Type B pancreatic cell (in vitro differentiated cells): Measurements from ENCODE around the gene ISG15. TPM values are rescaled to one million over a fixed set of nuclear protein-coding genes. Genes with fewer than 3 reads are reported as not detected.

Source experiments
- DNase-seq: peaks from one replicate; pipeline ENCODE4 v3.0.0; 2021; ENCODE audit warnings: mixed read lengths; ENCODE audit not compliant: unreplicated experiment; ENCODE audit errors: extremely low spot score
- H3K27ac Mint-ChIP-seq: 2 replicates; pipeline ENCODE4 v1.8.0; 2021; ENCODE audit warnings: mild to moderate bottlenecking, mixed read lengths
- H3K27me3 Mint-ChIP-seq: 2 replicates; pipeline ENCODE4 v1.8.0; 2021; ENCODE audit warnings: mixed read lengths
- H3K36me3 Mint-ChIP-seq: 2 replicates; pipeline ENCODE4 v1.8.0; 2021; ENCODE audit warnings: mixed read lengths
- H3K4me1 Mint-ChIP-seq: one replicate; pipeline ENCODE4 v1.8.0; 2021; ENCODE audit warnings: mixed read lengths; ENCODE audit not compliant: unreplicated experiment
- H3K4me3 Mint-ChIP-seq: 2 replicates; pipeline ENCODE4 v1.8.0; 2021; ENCODE audit warnings: mild to moderate bottlenecking, mixed read lengths
- H3K9me3 Mint-ChIP-seq: 2 replicates; pipeline ENCODE4 v1.8.0; 2021; ENCODE audit warnings: mixed read lengths
- total RNA-seq: library from RNA; stranded (reverse); gene quantifications from 2 replicates; pipeline ENCODE4 v1.2.1, GENCODE V29; 2021; ENCODE audit warnings: low replicate concordance
- TF ChIP-seq, protein P1 (sequence below): fragments of 200-600 bp; sonication (generic); conservative IDR thresholded peaks from 2 replicates; pipeline ENCODE4 v1.5.0; 2021; ENCODE audit warnings: antibody characterized with exemption, mild to moderate bottlenecking

ISG15 gene
- total RNA-seq, 1 donor from 2014 or later: 20.8 TPM

DNA sequence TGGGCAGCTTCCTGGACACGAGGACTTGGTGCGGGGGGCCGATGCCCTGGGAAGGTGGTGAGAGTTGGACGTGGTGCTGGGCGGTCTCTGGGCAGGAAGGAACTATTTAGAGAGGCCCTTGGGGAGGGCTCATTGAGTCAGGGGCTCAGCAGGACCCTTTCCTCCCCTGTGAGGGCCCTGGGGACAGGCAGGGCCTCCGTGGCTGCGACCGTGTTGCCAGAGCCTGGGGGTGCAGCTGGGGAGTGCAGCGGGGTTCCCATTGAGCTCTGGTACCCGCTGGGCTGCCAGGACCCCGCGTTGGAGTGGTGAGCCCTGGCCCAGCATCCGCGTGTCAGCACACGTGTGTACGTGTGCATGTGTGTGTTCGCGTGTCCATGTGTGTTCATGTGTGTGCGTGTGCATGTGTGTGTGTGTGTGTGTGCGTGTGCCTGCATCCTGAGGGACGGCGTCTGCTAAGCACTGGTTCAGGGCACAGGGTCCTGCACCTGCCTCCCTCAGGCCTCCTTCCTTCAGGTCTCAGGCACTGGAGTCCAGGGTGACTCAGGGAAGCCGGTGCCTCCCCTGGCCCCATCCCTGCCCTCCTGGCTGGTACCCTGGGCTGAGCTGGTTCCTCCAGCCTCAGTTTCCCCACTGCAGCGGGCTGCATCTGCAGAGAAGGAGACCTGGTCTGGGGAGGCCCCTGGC lies 50.1 kb downstream of the ISG15 start:
- peaks cover 32% of the 10 kb centered on the region for H3K27me3 Mint-ChIP-seq
- TF ChIP-seq, protein P1, sequence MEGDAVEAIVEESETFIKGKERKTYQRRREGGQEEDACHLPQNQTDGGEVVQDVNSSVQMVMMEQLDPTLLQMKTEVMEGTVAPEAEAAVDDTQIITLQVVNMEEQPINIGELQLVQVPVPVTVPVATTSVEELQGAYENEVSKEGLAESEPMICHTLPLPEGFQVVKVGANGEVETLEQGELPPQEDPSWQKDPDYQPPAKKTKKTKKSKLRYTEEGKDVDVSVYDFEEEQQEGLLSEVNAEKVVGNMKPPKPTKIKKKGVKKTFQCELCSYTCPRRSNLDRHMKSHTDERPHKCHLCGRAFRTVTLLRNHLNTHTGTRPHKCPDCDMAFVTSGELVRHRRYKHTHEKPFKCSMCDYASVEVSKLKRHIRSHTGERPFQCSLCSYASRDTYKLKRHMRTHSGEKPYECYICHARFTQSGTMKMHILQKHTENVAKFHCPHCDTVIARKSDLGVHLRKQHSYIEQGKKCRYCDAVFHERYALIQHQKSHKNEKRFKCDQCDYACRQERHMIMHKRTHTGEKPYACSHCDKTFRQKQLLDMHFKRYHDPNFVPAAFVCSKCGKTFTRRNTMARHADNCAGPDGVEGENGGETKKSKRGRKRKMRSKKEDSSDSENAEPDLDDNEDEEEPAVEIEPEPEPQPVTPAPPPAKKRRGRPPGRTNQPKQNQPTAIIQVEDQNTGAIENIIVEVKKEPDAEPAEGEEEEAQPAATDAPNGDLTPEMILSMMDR: no peak

More for the DNA sequence above, 50.1 kb downstream of the ISG15 start:
- Mint-ChIP-seq H3K27ac (no peak overlapping the region), H3K4me1 (peaks cover 1% of the 10 kb centered on the region), H3K9me3 (no peaks in the 10 kb centered on the region), H3K4me3 (no peak overlapping the region), H3K36me3 (no peaks in the 10 kb centered on the region)
- DNase-seq: no peak

Other genes starting within 250 kb of the ISG15 start
- gene SAMD11, start 89.6 kb upstream of the ISG15 start, total RNA-seq: 13.1 and 50.5 TPM in 2 replicates
- 75.1 and 87.2 TPM in 2 replicates for gene NOC2L, start 54.2 kb upstream of the ISG15 start, total RNA-seq
- gene KLHL17, start 52.9 kb upstream of the ISG15 start, total RNA-seq: 31.5 and 42.2 TPM in 2 replicates
- 6.4 and 16.7 TPM in 2 replicates for gene PLEKHN1, start 47.0 kb upstream of the ISG15 start, total RNA-seq
- gene PERM1, start 31.4 kb upstream of the ISG15 start, total RNA-seq: 0.34 and 0.62 TPM in 2 replicates
- gene HES4, start 13.4 kb upstream of the ISG15 start, total RNA-seq: 37.6 and 54.1 TPM in 2 replicates
- 166 and 285 TPM in 2 replicates for gene AGRN, start 6.6 kb downstream of the ISG15 start, total RNA-seq
- 1.2 and 2.5 TPM in 2 replicates for gene RNF223, start 60.8 kb downstream of the ISG15 start, total RNA-seq
- gene C1orf159, start 102.6 kb downstream of the ISG15 start, total RNA-seq: 20.0 and 21.2 TPM in 2 replicates
- gene TTLL10, start 160.4 kb downstream of the ISG15 start, total RNA-seq: 0.88 and 1.4 TPM in 2 replicates
- gene TNFRSF18, start 193.1 kb downstream of the ISG15 start, total RNA-seq: 0.38 TPM in 1 of 2 replicates, not detected in the other
- 0.31 TPM in 1 of 2 replicates, not detected in the other for gene TNFRSF4, start 200.7 kb downstream of the ISG15 start, total RNA-seq
- 116 and 136 TPM in 2 replicates for gene SDF4, start 218.5 kb downstream of the ISG15 start, total RNA-seq
- 19.5 and 30.2 TPM in 2 replicates for gene B3GALT6, start 218.7 kb downstream of the ISG15 start, total RNA-seq
- 2.5 TPM in 2 replicates for gene C1QTNF12, start 233.2 kb downstream of the ISG15 start, total RNA-seq